ENCODE measurements around the gene TRPM2.
"Not testable (repeated sequence)": the region's sequence is repeated elsewhere in the genome, so short reads cannot be mapped to it uniquely, and the experiment has no call there.

The TRPM2 gene

DNA sequence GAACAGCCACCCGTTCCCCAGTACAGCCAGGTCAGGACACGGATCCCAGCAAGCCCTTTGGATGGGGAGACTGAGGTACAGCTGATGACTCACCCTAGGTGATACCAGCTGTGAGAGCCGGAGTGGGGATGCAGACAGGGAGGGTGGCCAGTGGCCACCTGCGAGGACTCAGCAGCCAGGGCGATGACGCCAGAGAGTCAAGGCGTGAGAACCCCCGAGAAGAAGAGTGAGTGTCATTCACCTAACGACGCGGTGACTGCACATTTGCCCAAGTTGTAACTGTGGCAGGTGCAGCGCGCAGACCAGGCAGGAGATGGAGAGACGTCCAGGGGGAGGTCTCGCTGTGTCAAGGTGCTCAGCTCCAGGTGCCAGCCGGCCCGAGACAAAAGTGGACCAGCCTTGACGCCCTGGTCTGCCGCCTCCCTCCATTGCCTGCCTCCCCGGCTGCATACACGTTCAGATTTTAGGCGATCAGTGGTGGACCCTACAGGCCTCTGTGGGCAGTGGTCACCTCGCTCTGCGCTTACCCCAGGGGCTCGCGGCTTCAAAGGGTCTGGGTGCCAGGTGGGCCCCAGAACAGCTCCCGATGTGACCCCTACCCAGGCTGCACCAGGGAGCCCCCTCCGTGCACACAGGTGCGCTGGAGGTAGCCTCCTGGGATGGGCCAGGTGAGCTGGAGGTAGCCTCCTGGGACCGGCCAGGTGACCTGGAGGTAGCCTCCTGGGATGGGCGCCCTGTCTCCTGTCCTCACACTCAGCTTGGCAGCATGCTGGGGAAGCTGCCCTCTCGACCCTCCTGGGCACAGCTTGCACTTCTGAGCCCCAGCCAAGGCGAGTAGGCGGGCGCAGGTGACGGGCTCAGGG, 113.8 kb downstream of the TRPM2 start:
- FAIRE-seq = no peak

DNA sequence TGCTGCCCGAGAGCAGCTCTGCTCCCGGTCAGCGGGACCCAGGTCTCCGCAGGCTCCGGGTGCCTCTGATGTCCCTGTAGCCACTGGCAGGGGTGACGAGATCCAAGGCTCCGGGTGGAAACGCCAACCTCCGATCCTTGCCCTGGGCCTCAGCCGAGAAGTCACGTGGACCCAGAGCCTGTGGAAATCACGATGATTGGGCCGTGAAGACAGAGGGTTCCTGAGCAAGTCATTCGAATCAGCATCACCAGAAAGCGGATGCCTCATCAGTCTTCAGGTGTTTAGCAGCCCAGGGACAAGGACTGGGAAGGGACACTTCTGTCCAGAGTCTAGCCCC, 114.4 kb downstream of the TRPM2 start:
- FAIRE-seq = no peak

DNA sequence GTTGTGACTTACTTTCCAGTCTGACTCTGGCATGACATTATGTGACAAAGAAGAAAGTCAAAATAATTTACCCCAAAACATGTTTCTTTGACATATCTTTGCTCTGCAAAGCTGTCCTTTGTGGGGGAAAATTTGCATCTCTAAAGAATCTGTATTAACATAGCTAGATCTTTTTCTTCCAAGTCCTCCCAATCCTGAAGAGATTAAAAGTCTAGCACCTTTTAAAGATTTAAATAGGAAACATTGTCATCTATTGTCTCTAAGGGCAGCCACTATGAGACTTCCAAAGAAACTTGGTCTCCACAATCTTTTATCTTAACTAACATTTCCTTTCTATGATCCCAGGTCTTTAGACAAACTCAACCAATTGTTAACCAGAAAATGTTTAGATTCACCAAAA, 117.9 kb downstream of the TRPM2 start:
- no peak for FAIRE-seq

DNA sequence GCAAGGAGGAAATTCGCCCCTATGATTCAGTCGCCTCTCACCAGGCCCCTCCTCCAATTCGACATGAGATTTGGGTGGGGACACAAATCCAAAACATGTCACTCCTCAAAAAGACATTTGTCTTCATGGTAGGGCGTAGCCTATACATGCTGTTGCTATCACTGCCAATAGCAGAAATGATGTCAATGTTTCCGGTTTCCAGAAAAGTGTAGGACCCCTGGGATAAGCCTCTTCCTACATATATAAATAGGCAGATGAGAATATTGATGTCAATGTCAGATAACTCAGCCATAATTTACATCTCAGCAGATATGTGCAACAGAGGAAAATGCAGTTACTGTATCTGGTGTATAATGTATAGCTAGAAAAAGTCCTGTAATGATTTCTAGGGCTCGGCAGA, 118.6 kb downstream of the TRPM2 start:
- no peak for FAIRE-seq

DNA sequence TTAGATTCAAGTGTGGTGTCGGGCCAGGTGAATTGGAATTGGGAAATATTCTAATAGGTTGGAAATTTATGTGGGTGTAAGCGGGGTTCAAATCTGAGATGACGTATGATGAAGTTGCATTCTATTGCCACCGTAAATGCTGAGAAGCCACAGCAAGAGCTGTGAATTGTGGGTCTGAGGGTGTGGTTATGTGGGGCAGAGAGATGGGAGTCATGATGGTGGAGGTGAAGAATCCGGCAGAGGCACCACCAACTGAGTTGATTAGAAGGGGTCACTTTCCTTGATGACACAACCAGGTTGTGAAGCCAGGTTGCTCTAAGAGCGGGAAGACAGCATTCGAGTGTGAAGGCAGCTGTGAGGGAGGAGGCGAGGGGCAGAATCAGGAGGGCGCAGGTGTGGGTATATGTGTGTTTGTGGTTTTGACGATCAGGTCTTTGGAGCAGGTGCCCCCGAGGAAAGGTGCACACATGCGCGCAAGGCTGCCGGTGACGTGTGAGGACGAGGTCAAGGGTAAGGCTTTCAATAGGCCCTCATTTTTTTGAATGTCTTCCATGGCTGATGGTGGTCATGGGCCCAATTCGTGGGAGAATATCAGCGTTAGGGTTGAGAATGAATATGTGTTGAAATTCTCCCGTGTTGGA, 120.6 kb downstream of the TRPM2 start:
- no peak for FAIRE-seq

DNA sequence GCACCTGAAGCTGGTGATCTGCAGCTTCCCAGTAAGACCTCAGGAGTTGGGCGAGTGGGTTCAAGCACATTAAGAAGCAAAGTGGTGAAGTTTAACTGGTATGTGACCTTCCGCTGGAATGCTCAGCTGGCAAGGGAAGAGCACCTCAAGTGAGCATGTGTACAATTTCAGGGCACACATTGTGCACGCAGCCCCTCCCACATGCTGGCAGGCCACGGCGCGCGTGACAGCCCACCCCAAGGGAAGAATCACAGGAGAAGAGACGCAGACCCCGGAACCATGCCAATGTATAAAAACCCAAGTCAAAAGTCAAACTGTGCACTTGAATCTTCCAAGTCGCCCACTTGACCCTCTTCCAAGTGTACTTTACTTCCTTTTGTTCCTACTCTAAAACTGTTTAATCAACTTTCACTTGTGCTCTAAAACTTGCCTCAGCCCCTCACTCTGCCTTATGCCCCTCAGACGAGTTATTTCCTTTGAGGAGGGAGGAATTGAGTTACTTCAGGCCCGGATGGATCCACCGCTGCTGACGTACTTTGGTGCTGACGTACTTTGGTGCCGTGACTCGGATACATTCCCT, 121.9 kb downstream of the TRPM2 start:
- FAIRE-seq = no peak

DNA sequence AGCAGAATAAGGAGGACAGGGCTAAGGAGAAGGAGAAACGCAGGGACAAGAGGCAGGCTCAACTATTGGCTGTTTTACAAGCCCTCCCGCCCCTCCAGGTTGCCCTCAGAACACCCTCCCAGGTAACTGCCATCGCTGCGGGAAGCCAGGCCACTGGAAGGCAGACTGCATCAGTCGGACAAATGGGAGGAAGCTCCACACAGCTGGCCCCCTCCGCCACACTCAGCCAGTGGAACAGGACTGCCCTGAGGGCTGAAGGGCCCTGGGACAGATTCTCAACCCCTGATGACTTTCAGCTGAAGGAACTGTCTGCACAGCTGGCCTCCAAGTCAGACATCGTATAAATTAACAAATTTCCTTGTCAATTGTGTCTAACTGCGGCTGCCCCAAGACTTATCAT, 123.7 kb downstream of the TRPM2 start:
- FAIRE-seq = no peak

DNA sequence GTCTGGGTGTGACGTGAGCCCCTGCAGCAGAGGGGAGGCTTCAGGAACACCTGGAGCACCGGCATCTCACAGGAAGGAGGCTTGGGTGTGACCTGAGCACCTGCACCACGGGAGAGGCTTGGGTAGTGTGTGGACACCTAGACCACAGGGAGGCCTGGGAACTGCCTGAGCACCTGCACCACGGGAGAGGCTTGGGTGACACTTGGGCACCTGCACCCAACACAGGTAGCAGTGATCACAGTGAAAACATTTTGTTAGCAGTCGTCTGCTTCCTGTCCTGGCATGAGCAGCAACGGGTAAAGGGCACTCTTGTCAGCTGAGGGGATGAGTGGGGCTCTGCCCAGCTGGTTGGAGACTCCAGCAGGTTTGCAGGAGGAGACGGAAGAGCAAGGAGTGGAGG, 124.3 kb downstream of the TRPM2 start:
- FAIRE-seq = no peak

DNA sequence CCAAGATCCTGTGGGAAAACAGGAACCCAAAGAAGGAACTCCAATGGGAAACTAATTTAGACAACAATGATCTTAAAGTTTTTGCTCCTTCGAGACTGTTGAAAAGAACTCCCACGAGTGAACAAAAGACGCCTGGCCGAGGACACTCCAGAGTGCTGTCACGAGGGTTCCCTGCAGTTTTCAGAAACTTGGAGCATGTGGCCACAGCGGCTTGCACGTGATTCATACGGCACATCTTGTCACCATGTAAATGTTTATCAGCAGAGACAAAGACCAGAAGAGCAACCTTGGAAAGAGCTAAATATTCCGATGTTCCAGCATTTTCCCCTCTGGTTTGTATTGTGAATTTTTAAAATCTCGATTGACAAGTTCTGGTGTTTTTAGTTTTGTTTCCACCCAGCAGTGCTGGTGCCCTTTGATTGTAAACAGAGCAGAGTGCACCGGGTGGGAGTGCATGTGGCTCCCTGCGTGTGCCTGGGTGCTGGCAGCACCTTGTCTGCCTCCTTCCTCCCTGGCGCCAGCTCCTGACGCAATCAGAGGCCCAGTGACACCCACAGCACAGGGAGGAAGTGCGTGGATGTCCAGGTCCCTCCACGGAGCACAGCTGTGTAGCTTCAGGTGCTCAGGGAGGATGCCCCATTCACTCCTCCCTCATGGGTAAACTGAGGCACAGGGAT, 124.8 kb downstream of the TRPM2 start:
- no peak for FAIRE-seq

DNA sequence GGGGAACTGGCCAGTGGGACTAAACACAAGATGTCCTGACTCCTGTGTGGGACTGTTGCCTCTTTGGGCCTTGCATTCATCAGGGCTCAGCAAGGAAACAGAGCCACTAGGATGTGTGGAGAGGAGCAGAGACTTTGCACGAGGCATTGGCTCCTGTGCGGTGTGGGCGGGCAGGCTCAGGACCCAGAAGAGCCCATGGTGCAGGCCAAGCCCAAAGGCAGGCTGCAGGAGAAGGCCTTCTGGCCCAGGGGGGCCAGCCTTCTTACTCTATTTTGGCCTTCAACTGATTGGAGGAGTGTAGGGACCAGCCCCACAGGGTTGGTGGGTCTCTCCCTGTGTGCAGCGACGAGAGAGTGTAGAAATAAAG, 125.4 kb downstream of the TRPM2 start:
- FAIRE-seq = no peak

DNA sequence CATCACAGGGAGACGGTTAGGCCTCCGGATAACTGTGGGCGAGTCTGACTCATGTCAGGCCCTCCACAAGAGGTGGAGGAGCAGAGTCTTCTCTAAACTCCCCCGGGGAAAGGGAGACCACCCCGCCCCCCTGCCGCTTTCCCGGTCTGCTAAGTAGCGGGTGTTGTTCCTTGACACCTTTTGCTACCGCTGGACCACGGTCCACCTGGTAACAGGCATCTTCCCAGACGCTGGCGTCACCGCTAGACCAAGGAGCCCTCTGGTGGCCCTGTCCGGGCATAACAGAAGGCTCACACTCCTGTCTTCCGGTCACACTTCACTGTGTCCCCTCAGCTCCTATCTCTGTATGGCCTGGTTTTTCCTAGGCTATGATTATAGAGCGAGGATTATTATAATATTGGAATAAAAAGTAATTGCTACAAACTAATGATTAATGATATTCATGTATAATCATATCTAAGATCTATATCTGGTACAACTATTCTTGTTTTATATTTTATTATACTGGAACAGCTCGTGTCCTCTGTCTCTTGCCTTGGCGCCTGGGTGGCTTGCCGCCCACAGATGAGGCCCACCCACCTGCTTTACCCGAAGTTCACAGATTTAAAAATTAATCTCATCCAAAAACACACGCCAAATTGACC, 126.3 kb downstream of the TRPM2 start:
- not testable (repeated sequence) for FAIRE-seq

DNA sequence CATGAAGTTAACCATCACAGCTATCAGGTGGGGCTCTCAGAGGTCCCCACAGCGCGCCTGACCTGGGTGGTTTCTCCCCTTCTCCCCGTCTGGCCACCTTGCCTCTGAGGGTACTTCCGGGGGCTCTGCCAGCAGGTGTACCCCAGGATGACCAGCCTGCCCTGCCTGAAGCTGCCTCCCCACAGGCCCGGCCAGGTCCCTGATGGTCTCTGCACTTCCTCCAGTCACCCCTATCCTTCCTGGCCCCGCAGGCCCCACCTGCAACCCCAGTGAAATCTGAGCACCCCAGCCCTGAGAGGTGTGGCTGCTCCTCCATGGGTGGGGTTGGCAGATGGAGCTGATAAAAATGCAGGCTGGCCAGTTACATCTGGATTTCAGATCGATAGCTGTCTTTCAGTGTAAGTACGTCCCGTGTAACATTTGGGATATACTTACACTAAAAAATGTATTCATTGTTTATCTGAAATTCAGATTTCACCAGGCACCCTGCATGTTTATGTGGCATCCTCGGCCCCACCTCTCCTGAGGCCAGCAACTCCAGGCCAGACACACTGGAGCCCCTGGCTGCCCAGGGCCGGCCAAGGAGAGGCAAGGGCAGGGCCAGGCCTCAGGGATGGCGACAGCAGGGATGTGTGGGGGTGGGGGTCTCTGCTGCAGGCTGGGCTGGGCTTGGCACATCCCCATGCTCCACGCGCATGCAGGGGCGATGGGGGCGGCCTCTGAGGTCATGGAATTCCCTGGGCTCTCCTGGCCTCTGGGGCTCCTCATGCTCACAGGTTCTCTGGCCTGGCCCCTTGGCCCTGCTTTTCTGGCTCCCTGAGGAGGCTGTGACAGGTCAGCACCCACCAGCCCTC, 127.0 kb downstream of the TRPM2 start:
- FAIRE-seq = no peak

DNA sequence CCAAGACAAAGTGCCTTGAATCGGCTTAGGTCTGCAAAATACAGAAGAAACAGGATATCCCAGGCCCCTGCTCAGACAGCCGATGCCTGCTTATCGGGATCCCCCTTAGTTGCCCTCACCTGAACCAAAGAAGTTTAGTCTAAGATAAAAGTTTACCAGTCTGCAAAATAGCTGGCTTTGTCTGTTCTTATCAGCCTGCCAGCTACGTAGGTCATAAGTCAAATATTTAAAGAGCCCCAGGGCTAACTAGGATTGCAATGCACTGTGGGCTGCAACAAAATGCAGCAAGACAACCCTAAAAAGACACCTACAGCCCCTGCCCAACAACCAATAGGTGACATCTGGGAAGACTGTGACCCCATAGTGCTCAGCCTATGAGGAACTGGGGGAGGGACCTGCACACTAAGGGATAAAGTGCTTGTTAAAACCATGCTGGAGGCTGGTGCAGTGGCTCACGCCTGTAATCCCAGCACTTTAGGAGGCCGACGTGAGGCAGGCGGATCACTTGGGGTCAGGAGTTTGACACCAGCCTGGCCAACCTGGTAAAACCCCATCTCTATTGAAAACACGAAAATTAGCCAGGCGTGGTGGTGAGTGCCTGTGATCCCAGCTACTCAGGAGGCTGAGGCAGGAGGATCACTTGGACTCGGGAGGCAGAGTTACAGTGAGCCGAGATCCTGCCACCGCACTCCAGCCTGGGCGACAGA, 129.3 kb downstream of the TRPM2 start:
- FAIRE-seq = no peak

DNA sequence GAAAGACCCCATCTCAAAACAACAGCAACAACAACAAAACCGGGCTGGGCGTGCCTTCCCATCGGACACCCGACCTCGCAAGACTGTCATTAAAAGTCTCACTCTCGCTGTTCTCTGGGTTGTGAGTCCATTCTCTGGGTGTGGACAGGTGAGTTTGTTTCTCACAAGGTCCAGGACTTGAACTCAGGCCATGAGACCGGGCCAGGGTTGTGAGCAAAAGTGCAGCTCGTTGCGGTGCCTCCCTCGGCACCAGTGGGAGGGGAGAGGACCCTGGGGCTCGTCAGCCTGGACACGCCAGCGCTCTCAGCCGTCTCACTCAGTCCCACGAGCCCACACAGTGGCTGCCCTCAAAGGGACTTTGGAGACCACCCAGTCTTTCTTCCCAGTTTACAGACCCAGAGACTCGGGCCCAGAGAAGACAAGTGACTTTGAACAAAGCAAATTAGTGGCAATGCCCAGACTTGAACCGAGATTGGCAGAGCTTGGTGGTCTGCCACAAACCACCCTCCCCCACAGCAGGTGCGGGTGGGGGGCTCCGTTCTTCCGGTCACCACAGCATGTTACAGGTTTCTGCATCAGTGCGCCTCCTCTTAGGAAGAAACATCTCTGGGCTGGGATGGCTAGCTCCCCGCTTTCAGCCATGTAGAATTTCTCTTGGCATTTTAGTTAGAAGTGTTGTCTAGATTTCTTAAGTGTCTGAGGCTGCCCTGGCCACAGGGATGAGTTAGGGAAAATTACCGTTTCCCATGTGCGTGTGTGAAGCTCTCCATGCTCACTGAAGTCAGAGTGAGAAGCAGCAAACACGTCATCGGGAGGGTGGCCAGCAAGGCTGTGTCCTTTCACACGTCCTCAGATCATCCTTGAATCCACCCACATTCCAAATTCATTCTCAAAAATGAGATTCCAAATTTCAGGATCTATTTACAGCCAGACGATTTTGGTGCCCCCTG, 130.1 kb downstream of the TRPM2 start:
- no peak for FAIRE-seq

DNA sequence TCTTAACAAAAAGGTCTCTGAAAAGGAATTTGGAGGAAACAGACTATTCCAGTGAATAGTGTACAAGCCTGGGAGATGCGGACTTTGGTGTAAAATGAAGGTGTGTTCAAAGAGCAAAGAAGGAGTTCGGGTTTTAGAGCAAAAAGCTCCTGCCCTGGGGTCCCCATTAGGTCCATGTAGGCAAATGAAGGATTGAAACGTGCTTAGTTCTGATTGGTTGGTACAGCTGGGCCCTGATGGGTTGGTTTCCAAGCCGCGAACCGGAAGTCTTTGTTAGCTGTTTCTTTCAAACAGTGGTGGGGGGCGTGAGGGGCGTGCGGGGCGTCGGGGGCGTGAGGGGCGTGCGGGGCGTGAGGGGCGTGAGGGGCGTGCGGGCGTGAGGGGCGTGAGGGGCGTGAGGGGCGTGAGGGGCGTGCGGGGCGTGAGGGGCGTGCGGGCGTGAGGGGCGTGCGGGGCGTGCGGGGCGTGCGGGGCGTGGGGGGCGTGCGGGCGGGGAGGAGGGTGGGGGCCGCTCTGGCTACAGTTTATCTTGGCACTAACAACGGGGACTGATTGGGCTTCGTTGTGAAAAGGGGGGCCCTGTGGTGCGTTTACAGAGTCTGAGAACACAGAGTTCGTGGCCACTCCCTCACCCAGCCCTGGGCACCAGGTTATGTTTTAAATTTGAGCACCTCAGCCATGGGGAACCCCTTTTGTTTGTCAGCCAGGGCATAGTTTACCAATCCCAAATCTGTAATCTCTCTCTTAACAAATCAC, 131.3 kb downstream of the TRPM2 start:
- no peak for FAIRE-seq

DNA sequence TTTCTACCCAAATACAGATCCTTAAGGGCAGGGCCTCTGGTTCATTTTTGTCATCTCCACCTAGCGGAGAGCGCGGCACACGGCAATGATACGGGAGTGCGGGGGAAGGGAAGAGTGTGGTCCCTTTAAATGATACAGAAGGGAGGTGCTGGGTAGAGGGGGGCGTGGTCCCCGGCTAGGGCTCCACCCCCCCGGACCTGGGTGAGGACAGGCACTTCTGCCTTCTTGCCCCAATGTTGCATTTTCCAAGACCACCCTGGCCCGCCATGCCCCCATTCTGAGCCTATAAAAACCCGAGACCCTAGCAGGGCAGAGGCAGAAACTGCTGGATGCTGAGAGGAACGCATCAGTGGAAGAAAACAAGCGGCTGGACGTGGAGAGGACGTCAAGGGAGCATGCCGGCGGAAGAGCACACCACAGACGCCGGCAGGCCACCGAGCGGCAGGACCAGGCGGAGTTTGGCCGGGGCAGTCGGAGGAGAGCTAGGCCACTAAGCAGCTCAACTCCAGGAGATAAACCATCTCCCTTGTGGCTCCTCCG, 131.9 kb downstream of the TRPM2 start:
- no peak for FAIRE-seq

DNA sequence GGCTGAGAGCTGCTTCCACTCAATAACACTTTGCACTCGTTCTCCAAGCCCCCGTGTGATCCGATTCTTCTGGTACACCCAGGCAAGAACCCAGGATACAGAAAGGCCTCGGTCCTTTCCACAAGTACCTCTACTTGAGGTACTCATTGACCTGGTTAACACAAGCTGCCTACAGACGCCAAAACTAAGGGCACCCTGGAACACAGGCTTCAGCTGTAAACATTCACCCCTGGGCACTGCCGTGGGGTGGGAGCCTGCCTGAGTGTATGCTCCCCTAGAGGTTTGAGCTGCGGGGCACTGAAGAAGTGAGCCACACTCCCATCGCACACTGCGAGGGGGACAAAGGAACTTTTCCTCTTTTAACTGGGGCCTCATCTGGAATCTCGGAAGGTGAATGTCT, 132.4 kb downstream of the TRPM2 start:
- FAIRE-seq = no peak

DNA sequence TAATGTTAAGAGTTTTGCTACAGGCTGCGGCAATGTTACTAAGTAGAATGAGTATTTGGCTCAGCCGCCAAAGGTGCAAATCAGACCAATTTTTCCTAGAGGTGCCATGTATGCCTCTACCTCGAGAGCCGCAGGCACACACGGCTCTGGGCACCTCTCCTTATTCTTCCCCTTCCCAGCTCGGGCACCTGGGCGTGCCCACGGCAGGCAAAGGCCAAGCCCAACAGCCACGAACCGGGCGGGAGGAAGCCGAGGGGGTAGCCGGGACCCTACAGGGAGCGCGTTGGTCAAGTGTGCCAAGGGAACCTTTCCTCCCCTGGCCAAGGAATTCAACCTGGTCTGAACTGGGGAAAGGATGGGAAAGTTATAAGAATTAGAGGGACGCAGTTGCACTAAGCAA, 132.9 kb downstream of the TRPM2 start:
- no peak for FAIRE-seq

DNA sequence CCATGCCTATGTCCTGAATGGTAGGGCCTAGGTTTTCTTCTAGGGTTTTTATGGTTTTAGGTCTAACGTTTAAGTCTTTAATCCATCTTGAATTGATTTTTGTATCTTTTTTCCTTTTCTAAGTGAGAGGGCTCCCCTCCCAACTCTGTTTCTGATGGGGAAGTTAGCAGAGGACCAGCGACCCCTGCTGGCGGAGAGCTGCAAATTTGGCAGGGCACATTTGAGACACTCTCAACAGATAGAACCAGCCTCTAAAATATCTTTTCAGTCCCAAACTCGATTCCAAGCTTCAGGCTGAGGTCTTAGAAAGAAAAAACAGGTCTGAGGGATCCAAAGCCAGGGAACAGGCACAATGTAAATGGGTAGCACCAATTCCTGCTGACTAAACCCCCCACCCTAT, 134.4 kb downstream of the TRPM2 start:
- FAIRE-seq = no peak
